ENCODE measurements around the gene GCM1.

- TF ChIP-seq CTCF (IDR thresholded peaks at IDR 0.05) (no peak), POLR2A (IDR thresholded peaks at IDR 0.05) (no peak), EP300 (IDR thresholded peaks at IDR 0.05) (no peak), POLR2AphosphoS5 (IDR thresholded peaks at IDR 0.05) (no peak)
Observed at GRCh38 chr6:53197553-53197952, 48.9 kb upstream of the GCM1 start.

Measured in gastroesophageal sphincter (tissue), 3 donors.